Measurements from ENCODE around the gene NELL1. TPM values are rescaled to one million over a fixed set of nuclear protein-coding genes. Genes with fewer than 3 reads are reported as not detected.

Gene NELL1
- total RNA-seq, 1 experiment from 2014 or later, result 0.22 TPM

DNA sequence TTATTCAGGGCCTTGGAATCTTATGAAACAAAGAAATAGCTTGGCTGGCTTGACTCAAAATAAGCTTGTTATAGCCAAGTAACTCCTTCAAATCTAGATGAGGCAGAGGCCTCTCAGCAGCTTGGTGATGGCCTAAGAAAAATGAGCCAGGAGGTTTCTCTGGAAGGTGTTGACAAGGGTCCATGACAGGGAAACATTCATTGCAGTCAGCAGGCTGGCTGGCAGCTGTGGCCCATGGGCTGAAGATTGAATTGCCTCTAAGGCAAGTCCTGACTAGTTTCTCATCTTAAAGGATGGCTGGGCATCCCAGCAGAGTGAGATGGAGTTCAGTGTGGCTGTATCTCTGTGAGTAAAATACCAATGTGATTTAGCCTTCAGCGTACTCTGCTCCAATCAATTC, 441.0 kb downstream of the NELL1 start:
- peaks cover 4 to 5% of the 10 kb centered on the region in 2 experiments for H3K4me1 Mint-ChIP-seq

More for the DNA sequence above, 441.0 kb downstream of the NELL1 start:
- no peak overlapping the region for H3K18ac ChIP-seq (ENCODE audit: insufficient read length, low read depth, low read length)
- no peak overlapping the region for H4K5ac ChIP-seq (ENCODE audit: insufficient read length, low read depth, low read length)
- no peak overlapping the region for H4K91ac ChIP-seq (ENCODE audit: insufficient read length, low read depth, low read length)
- Mint-ChIP-seq H3K9me3 (no peaks in the 10 kb centered on the region), H3K27ac (no peak overlapping the region), H3K36me3 (ENCODE audit: insufficient read depth in 1 of 3, low read depth in 3 of 3) (no peaks in the 10 kb centered on the region), H3K4me3 (no peak overlapping the region), H3K27me3 (ENCODE audit: low read depth) (no peaks in the 10 kb centered on the region)
- no peak overlapping the region for H2AK5ac ChIP-seq (ENCODE audit: insufficient read length, low read length)
- DNase-seq, result no peak
- no peak overlapping the region for H2BK20ac ChIP-seq (ENCODE audit: low read depth, low read length, poor library complexity, severe bottlenecking)
- H3T11ph ChIP-seq (ENCODE audit: low read length), result no peak overlapping the region
- no peak overlapping the region for H3K4ac ChIP-seq (ENCODE audit: low read depth, low read length)
- H3K27me3 ChIP-seq (ENCODE audit: insufficient read depth, low read length), result no peaks in the 10 kb centered on the region
- no peak overlapping the region for H3K27ac ChIP-seq (ENCODE audit: insufficient read length, low read depth, low read length)
- no peak overlapping the region for H3K14ac ChIP-seq (ENCODE audit: insufficient read depth, low read length)
- no peaks in the 10 kb centered on the region for H3K79me1 ChIP-seq (ENCODE audit: insufficient read depth, low read depth, low read length, poor library complexity, severe bottlenecking)
- H2BK15ac ChIP-seq (ENCODE audit: low read depth, low read length), result no peak overlapping the region
- no peaks in the 10 kb centered on the region for H4K20me1 ChIP-seq (ENCODE audit: control insufficient read depth, insufficient read depth, insufficient read length)
- H2BK5ac ChIP-seq (ENCODE audit: insufficient read length, low read length), result no peak overlapping the region
- H2BK12ac ChIP-seq (ENCODE audit: insufficient read length, low read depth, low read length), result no peak overlapping the region
- no CpG with 5 or more reads among the region's 1 CpG for WGBS (ENCODE audit: extremely low coverage, insufficient read length, low lambda C conversion rate)
- H3K23ac ChIP-seq (ENCODE audit: insufficient read length, low read depth, low read length), result no peak overlapping the region
- no peak overlapping the region for H3K4me2 ChIP-seq (ENCODE audit: insufficient read depth, insufficient read length, low read length)
- TF ChIP-seq, protein P1, sequence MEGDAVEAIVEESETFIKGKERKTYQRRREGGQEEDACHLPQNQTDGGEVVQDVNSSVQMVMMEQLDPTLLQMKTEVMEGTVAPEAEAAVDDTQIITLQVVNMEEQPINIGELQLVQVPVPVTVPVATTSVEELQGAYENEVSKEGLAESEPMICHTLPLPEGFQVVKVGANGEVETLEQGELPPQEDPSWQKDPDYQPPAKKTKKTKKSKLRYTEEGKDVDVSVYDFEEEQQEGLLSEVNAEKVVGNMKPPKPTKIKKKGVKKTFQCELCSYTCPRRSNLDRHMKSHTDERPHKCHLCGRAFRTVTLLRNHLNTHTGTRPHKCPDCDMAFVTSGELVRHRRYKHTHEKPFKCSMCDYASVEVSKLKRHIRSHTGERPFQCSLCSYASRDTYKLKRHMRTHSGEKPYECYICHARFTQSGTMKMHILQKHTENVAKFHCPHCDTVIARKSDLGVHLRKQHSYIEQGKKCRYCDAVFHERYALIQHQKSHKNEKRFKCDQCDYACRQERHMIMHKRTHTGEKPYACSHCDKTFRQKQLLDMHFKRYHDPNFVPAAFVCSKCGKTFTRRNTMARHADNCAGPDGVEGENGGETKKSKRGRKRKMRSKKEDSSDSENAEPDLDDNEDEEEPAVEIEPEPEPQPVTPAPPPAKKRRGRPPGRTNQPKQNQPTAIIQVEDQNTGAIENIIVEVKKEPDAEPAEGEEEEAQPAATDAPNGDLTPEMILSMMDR (conservative IDR thresholded peaks at IDR 0.05), result no peak
- no peak overlapping the region for H3K9ac ChIP-seq (ENCODE audit: extremely low read depth, insufficient read length, low read length)
- H3K4me1 ChIP-seq (ENCODE audit: insufficient read depth, low read length), result no peaks in the 10 kb centered on the region
- no peaks in the 10 kb centered on the region for H3K9me3 ChIP-seq (ENCODE audit: control insufficient read depth, low read depth, low read length)
- no peak overlapping the region for H3K56ac ChIP-seq (ENCODE audit: insufficient read length, low read depth, low read length)
- no peak overlapping the region for H2BK120ac ChIP-seq (ENCODE audit: low read depth, low read length, poor library complexity, severe bottlenecking)
- no peaks in the 10 kb centered on the region for H3K79me2 ChIP-seq (ENCODE audit: insufficient read depth, low read length)
- no peaks in the 10 kb centered on the region for H3K23me2 ChIP-seq (ENCODE audit: insufficient read length, low read depth, low read length, poor library complexity, severe bottlenecking)
- H4K8ac ChIP-seq (replicated peaks; ENCODE audit: insufficient read length, low read depth, low read length), result no peak overlapping the region
- H2AFZ ChIP-seq (ENCODE audit: low read length), result no peak overlapping the region

Measured in H9 (cell line).